ENCODE measurements around the gene LCNL1.
A peak's percentile ranks its signal among the peaks of the same experiment; 100 is the strongest.

Gene LCNL1

DNA sequence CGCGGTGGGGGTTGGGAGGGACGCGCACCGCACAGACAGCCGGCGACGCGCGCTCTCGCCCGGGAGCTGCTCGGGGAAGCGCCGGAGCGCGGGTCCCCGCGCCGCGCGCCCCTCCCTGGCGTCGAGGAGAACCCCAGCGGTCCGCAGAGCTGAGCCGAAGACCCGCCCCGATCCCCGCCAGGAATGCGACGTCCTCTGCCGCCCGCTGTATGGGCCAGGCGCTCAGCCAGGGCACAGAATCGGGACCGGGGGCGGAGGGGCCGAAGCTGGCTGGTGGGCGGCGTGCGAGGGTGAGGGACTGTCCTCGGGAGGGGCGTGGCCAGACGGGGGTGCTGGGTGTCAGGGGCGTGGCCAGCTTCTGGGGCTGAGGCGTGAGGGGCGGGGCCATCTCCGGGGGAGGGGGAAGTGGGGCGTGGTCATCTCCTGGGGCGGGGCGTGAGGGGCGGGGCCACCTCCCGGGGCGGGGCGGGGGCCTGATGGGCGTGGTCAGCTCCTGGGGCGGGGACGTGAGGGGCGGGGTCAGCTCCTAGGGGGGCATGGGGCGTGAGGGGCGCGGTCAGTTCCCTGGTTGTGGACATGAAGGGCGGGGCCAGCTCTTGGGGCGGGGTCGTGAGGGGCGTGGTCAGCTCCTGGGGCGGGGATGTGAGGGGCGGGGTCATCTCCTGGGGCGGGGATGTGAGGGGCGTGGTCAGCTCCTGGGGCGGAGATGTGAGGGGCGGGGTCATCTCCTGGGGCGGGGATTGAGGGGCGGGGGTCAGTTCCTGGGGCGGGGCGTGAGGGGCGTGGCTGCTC is 4.5 kb upstream of the LCNL1 start:
- no peaks in the 10 kb centered on the region for H3K9me3 Mint-ChIP-seq
- H3K36me3 Mint-ChIP-seq (ENCODE audit: insufficient read depth) = no peaks in the 10 kb centered on the region
- H3K27ac Mint-ChIP-seq = no peak overlapping the region
- H3K27me3 Mint-ChIP-seq = peaks cover 0 to under 1% of the 10 kb centered on the region in 2 donors
- ATAC-seq (replicated peaks) (peak; percentile 56), DNase-seq (peak; percentile 69 to 77 (median 73))
- H3K4me1 Mint-ChIP-seq (ENCODE audit: low read depth in 2 of 2) = peaks cover 6 to 20% of the 10 kb centered on the region in 2 donors
- peak overlapping the region; percentile 45 to 83 for H3K4me3 Mint-ChIP-seq

DNA sequence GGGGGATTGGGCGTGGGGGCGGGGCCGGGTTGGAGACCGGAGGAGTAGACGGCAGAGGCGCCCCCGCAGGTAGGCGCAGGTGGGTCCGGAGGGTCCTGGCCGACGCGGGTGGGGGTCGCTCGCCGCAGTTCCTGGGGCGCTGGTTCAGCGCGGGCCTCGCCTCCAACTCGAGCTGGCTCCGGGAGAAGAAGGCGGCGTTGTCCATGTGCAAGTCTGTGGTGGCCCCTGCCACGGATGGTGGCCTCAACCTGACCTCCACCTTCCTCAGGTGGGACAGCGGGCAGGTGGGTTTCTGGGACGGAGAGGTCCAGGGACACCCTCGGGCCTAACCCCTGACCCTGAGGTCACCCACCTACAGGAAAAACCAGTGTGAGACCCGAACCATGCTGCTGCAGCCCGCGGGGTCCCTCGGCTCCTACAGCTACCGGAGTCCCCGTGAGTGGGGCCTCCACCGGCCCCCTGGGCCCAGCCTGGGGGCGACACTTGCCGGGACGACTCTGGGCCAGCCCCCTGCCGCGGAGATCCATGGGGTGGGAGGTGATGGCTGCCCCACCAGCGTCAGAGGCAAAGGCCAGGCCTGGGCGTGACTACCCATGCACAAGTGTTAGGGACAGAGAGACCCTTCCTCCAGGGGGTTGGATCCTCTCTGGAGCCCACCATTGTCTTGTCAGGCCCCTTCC is 3.8 kb upstream of the LCNL1 start:
- Mint-ChIP-seq H3K9me3 (no peaks in the 10 kb centered on the region), H3K4me3 (no peak overlapping the region), H3K27ac (no peak overlapping the region), H3K4me1 (ENCODE audit: low read depth in 2 of 2) (peaks cover 10 to 22% of the 10 kb centered on the region in 2 donors), H3K36me3 (ENCODE audit: insufficient read depth) (no peaks in the 10 kb centered on the region), H3K27me3 (peaks cover 5 to 8% of the 10 kb centered on the region in 2 donors)
- DNase-seq = no peak
- peak; percentile 1 for ATAC-seq (replicated peaks)

DNA sequence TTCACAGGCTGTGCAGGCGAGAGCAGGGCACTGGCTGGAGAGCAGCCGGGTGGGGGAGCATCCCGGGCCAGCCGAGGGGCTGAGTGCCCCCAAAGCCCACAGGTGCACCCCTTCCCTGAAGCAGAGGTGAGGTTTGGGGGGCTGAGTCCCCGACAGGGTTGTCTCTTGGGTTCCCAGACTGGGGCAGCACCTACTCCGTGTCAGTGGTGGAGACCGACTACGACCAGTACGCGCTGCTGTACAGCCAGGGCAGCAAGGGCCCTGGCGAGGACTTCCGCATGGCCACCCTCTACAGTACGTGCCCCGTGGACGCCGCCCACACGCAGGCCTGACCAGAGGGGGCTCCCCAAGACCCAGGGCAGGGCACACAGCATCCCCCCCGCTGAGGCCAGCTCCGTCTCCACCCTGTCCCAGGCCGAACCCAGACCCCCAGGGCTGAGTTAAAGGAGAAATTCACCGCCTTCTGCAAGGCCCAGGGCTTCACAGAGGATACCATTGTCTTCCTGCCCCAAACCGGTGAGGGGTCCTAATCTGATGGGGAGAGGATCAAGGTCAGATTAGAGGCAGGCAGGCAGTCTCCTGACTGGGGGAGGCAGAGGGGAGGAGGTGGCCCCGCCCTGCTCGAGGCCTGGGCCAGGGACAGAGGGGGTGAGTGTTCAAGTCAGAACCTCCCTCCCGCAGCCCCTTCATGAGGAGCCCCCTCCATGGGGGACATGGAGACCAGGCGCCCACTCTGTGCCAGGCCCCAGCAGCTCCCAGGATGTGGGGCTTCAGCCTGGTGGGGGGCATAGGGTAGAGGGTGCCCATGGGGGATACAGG is 2.8 kb upstream of the LCNL1 start:
- Mint-ChIP-seq H3K9me3 (no peaks in the 10 kb centered on the region), H3K36me3 (ENCODE audit: insufficient read depth) (no peaks in the 10 kb centered on the region), H3K4me3 (no peak overlapping the region), H3K27me3 (peaks cover 7 to 15% of the 10 kb centered on the region in 2 donors), H3K4me1 (ENCODE audit: low read depth in 2 of 2) (peaks cover 11 to 23% of the 10 kb centered on the region in 2 donors), H3K27ac (no peak overlapping the region)
- DNase-seq = no peak
- no peak for ATAC-seq (replicated peaks)

DNA sequence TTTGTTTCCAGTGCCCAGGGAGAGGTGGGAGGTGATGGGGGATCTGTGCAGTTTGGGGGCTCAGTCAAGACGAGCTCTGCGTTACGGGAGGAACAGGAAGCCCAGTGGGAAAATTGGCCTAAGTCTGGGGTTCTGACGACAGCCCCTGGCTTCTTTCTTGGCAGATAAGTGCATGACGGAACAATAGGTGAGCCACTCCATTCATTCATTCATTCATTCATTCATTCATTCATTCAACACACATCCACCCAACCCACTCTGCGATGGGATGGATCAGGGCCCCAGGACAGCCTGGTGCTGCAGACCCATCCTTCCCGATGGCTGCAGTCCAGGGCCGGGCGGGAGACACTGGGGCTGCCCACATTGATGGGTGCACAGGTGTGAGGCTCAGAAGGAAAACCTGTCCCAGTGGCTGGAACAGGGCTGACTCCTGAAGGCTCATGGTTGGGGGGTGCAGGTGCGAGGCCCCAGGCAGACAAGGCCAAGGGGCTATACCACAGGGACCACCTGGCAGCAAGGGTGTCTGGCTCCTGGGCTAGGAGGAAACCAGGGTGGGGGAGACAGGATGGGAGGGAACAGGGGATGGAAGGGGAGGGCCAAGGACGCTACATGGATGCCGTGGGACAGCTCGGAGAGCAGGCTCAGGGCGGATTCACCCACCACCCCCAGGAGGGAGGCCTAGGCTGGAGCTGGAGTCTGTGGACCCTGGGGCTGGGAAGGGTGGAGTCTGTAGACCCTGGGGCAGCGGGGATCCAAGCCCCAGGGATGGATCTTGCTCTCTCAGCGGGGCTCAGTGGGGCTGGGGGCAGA is 1.9 kb upstream of the LCNL1 start:
- ATAC-seq (replicated peaks) = no peak
- H3K36me3 Mint-ChIP-seq (ENCODE audit: insufficient read depth) = no peaks in the 10 kb centered on the region
- peak overlapping the region; percentile 65 to 76 for H3K27ac Mint-ChIP-seq
- H3K27me3 Mint-ChIP-seq = peaks cover 7 to 15% of the 10 kb centered on the region in 2 donors
- no peak overlapping the region for H3K4me3 Mint-ChIP-seq
- H3K9me3 Mint-ChIP-seq = no peaks in the 10 kb centered on the region
- H3K4me1 Mint-ChIP-seq (ENCODE audit: low read depth in 2 of 2) = peaks cover 6 to 15% of the 10 kb centered on the region in 2 donors
- no peak for DNase-seq

DNA sequence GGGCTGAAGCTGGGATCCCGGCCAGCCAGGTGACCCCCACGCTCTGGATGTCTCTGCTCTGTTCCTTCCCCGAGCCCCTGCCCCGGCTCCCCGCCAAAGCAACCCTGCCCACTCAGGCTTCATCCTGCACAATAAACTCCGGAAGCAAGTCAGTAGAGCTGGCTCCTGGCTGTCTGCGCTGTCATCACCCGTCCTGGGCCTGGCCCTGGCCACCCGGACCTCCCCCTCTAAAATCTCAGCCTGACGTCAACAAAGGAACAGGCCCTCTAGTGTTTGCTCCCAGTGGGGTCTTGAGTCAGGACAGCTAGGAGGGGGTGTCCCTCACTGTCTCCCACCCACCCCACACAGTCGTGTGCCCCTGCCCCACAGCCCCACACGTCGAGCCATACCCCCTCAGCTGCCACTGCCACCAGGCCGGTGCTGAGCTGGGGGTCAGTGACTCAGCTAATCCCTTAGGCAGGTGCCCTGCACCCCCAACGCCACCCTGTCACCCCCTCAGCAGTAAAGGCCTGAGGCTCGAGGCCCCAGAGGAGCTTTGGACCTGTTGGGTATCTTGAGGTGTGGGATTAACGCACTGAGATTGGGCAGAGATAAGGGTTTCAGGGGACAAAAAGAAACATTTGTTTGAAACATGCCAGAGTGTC is 1.1 kb upstream of the LCNL1 start:
- H3K4me1 Mint-ChIP-seq (ENCODE audit: low read depth in 2 of 2) = peaks cover 6 to 10% of the 10 kb centered on the region in 2 donors
- peaks cover 7 to 15% of the 10 kb centered on the region in 2 donors for H3K27me3 Mint-ChIP-seq
- H3K27ac Mint-ChIP-seq = no peak overlapping the region
- H3K36me3 Mint-ChIP-seq (ENCODE audit: insufficient read depth) = no peaks in the 10 kb centered on the region
- DNase-seq = no peak
- H3K4me3 Mint-ChIP-seq = no peak overlapping the region
- no peak for ATAC-seq (replicated peaks)
- no peaks in the 10 kb centered on the region for H3K9me3 Mint-ChIP-seq

DNA sequence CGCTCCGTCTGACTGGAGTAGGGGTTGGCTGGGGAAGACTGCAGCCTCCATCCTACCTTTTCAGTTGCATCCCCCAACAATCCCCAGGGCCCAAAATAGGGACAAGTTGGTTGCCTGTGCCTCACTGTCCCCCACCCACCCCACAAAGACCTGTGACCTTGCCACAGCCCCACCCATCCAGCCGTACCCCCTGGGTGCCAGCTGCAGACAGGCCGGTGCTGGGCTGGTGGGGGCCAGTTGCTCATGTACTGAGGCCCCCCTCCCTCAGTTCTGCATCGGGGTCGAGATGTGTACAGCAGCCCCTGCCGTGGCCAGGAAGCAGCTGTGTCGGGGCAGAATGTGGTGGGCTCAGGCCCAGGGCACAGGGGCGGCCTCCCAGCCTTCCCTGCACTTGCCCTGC is 374 bp downstream of the LCNL1 start:
- H3K4me3 Mint-ChIP-seq = no peak overlapping the region
- H3K4me1 Mint-ChIP-seq (ENCODE audit: low read depth in 2 of 2) = peaks cover 6 to 8% of the 10 kb centered on the region in 2 donors
- no peak for DNase-seq
- no peak overlapping the region for H3K27ac Mint-ChIP-seq
- H3K36me3 Mint-ChIP-seq (ENCODE audit: insufficient read depth) = no peaks in the 10 kb centered on the region
- no peak for ATAC-seq (replicated peaks)
- H3K27me3 Mint-ChIP-seq = peaks cover 7 to 20% of the 10 kb centered on the region in 2 donors
- H3K9me3 Mint-ChIP-seq = no peaks in the 10 kb centered on the region

DNA sequence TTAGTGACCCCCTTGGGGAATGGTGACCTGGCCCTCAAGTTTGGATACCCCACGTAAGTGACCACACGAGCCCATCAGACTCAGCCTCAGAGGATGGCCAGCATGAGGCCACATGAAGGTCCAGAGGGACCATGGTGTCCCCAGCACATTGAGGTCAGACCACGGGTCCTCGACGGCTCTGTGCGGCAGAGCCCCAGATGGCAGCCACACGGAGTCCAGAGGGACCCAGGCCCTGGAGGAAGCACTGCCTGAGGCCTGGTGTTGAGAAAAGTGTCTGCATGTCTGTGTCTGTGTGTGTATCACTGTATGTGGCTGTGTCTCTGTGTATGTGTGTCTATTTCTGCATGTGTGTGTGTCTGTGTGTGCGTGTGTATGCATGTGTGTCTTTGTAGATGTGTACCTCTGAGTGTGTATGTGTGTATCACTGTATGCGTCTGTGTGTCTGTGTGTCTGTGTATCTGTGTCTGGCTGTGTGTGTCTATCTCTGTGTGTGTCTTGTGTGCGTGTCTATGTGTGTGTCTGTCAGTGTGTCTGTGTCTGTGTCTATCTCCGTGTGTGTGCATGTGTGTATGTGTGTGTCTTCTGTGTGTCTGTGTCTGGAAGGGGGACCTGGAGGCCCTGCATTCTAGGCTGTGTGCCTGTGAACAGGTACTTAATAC is 992 bp downstream of the LCNL1 start:
- H3K4me3 Mint-ChIP-seq = no peak overlapping the region
- H3K27ac Mint-ChIP-seq = no peak overlapping the region
- peaks cover 7 to 20% of the 10 kb centered on the region in 2 donors for H3K27me3 Mint-ChIP-seq
- no peaks in the 10 kb centered on the region for H3K9me3 Mint-ChIP-seq
- ATAC-seq (replicated peaks) = no peak
- peaks cover 6 to 8% of the 10 kb centered on the region in 2 donors for H3K4me1 Mint-ChIP-seq (ENCODE audit: low read depth in 2 of 2)
- DNase-seq = no peak
- no peaks in the 10 kb centered on the region for H3K36me3 Mint-ChIP-seq (ENCODE audit: insufficient read depth)

DNA sequence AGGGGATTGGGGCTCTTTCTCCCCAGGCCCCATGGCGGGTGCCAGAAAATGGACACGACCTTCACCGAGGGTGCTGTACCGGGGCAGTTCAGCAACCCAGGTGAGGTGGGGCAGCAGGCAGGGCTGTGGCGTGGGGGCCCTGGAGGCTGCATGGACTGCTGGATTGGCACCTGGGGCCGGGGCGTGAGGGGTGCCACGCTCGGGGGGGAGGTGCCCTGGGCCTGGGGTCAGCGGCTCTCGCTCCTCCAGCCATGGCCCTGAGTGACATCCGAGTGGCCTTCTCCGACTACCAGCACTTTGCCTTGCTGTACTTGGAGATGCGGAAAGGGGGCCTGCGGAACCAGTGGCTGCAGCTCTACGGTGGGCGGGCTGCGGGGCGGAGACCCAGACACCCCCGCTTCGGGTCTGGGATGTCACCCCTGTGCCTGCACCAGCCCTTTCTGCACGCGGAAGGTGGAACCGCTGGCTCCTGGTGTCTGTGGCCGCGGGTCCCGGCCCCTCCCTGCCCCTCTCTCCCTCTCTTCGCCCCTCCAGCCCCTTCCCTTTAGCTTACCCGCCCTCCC is 1.8 kb downstream of the LCNL1 start:
- Mint-ChIP-seq H3K4me1 (ENCODE audit: low read depth in 2 of 2) (peaks cover 6 to 8% of the 10 kb centered on the region in 2 donors), H3K27ac (no peak overlapping the region), H3K9me3 (no peaks in the 10 kb centered on the region), H3K27me3 (peaks cover 7 to 20% of the 10 kb centered on the region in 2 donors), H3K36me3 (ENCODE audit: insufficient read depth) (no peaks in the 10 kb centered on the region), H3K4me3 (no peak overlapping the region)
- DNase-seq (no peak), ATAC-seq (replicated peaks) (peak; percentile 9)

DNA sequence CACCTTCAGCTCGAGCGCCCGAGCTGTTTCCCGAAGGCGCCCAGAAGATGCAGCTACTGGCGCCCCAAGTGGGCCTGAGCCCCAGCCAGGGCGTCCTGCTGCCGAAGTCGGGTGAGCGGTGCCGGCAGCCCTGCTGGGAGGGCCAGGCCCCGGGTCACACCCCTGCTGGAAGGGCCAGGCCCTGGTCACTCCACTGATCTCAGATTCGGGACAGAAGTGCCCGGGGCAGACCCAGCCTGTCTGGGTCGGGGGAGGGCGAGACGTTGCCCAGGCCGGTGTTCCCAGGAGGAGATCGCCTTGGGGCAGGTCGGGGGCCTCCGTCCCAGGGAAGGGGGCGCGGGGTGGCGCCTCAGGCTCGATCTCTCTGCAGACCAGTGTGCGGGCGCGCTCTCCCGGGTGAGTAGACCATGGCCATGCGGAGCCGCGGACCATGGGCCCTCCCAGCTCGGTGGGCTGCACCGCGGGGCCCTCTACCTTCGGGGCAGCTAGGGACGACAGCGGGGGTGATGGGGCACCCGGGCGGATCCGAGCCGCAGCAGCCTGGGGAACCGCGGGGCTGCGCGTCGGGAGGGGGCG is 2.3 kb downstream of the LCNL1 start:
- H3K27me3 Mint-ChIP-seq = peaks cover 7 to 20% of the 10 kb centered on the region in 2 donors
- no peak overlapping the region for H3K4me3 Mint-ChIP-seq
- no peaks in the 10 kb centered on the region for H3K9me3 Mint-ChIP-seq
- H3K27ac Mint-ChIP-seq = no peak overlapping the region
- peaks cover 6 to 7% of the 10 kb centered on the region in 2 donors for H3K4me1 Mint-ChIP-seq (ENCODE audit: low read depth in 2 of 2)
- DNase-seq = no peak
- ATAC-seq (replicated peaks) = peak; percentile 44
- no peaks in the 10 kb centered on the region for H3K36me3 Mint-ChIP-seq (ENCODE audit: insufficient read depth)

DNA sequence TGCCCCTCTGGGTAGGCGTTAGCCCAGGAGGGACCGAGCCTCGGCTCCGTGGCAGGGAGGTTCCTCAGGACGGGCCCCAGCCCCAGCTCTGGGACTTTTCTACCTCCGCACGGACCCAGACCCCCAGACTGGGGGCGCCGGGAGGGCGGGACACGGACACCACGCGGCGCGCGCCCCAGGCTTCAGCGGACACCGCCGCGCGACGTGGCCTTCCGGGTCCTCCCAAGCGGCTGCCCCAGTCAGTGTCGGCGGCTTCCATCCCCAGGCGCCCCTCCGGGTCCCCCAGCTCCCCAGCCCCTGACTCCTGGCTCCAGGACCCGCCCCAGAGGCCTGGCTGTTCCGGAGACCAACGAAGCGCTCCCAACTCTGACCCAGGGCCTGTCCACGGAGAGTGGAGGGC is 3.1 kb downstream of the LCNL1 start:
- Mint-ChIP-seq H3K27ac (no peak overlapping the region), H3K36me3 (ENCODE audit: insufficient read depth) (no peaks in the 10 kb centered on the region), H3K27me3 (peaks cover 7 to 20% of the 10 kb centered on the region in 2 donors), H3K4me1 (ENCODE audit: low read depth in 2 of 2) (peaks cover 9% of the 10 kb centered on the region in 2 donors), H3K9me3 (no peaks in the 10 kb centered on the region), H3K4me3 (no peak overlapping the region)
- ATAC-seq (replicated peaks) (no peak), DNase-seq (no peak)

DNA sequence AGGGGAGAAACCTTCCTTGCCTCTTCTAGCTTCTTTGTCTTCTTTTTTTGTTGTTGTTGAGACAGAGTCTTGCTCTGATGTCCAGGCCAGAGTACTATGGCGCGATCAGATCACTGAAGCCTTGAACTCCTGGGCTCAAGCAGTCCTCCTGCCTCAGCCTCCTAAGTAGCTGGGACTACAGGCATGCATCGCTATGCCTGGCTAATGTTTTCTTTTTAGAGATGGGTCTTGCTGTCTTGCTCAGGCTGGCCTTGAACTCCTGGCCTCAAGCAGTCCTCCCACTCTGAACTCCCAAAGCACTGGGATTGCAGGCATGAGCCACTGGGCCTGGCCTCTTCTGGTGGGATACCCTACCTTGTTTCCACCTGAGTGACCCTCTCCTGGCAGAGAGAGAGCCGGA is 6.1 kb downstream of the LCNL1 start:
- H3K9me3 Mint-ChIP-seq = no peaks in the 10 kb centered on the region
- H3K4me1 Mint-ChIP-seq (ENCODE audit: low read depth in 2 of 2) = peaks cover 21 to 25% of the 10 kb centered on the region in 2 donors
- ATAC-seq (replicated peaks) = no peak
- no peak overlapping the region for H3K27ac Mint-ChIP-seq
- no peak overlapping the region for H3K4me3 Mint-ChIP-seq
- peaks cover 15% of the 10 kb centered on the region for H3K36me3 Mint-ChIP-seq (ENCODE audit: insufficient read depth)
- H3K27me3 Mint-ChIP-seq = peaks cover 4 to 14% of the 10 kb centered on the region in 2 donors
- DNase-seq = no peak
